ENCODE results near the gene PSMD12. TPM values are rescaled to one million over a fixed set of nuclear protein-coding genes. Genes with fewer than 3 reads are reported as not detected.

Gene PSMD12
- 18.9 and 29.8 TPM in 2 replicates for total RNA-seq

GRCh38 chr17:67366193-67367157, at the start of gene PSMD12:
Gene PSMD12 (minus strand): TSS chr17:67366577. CDS start chr17:67366519, 58 bp downstream.

GRCh38 chr17:67376737-67377487, 10.5 kb upstream of the PSMD12 start, which contains the start of gene PITPNC1:
Gene PITPNC1 (plus strand): TSS chr17:67377281.

Other genes with a start within 250 kb of the PSMD12 start
- 39.5 and 60.8 TPM in 2 replicates for gene HELZ, start 121.4 kb downstream of the PSMD12 start, total RNA-seq
- gene PITPNC1, start 10.7 kb upstream of the PSMD12 start, total RNA-seq, result 9.6 and 16.6 TPM in 2 replicates